Mesodermal cell (in vitro differentiated cells): Measurements from ENCODE around the gene ANAPC10.
A peak's percentile ranks its signal among the peaks of the same experiment; 100 is the strongest.

ENCODE experiments used
- H3K27ac ChIP-seq: 2 replicates; pipeline ENCODE4 v1.7.0; 2013; ENCODE audit warnings: mild to moderate bottlenecking, low read depth, low read length, moderate library complexity; ENCODE audit not compliant: severe bottlenecking
- H3K36me3 ChIP-seq: 2 replicates; pipeline ENCODE4 v1.7.1; 2013; ENCODE audit warnings: mild to moderate bottlenecking, low read length, moderate library complexity; ENCODE audit not compliant: control insufficient read depth, insufficient read depth
- H3K4me1 ChIP-seq: one replicate; pipeline ENCODE4 v1.7.1; 2013; ENCODE audit warnings: mild to moderate bottlenecking, low read length; ENCODE audit not compliant: insufficient read depth, control insufficient read depth, poor library complexity, severe bottlenecking
- H3K4me3 ChIP-seq: 2 replicates; pipeline ENCODE4 v1.7.0; 2013; ENCODE audit warnings: low read length, control low read depth, mild to moderate bottlenecking; ENCODE audit not compliant: insufficient read depth, poor library complexity, severe bottlenecking; ENCODE audit errors: extremely low read depth
- H3K9me3 ChIP-seq: 2 replicates; pipeline ENCODE4 v1.7.1; 2013; ENCODE audit warnings: mild to moderate bottlenecking, low read length, moderate library complexity; ENCODE audit not compliant: control insufficient read depth
- WGBS, 2 experiments: methylation state at CpG; one replicate each; pipeline ENCODE4 v1.1.5; 2013; ENCODE audit warnings: missing lambda C conversion rate in 2 of 2; ENCODE audit not compliant: insufficient coverage in 2 of 2; 5-methylcytosine and 5-hydroxymethylcytosine counted together

ANAPC10 gene

GRCh38 chr4:145075742-145076468 lies 22.1 kb downstream of the ANAPC10 start:
- 100% methylated on average over 1 of the region's 1 CpG for WGBS, 2 experiments
- Histone ChIP-seq H3K4me3 (no peak overlapping the region), H3K4me1 (no peaks in the 10 kb centered on the region), H3K36me3 (peaks cover 43% of the 10 kb centered on the region), H3K9me3 (no peaks in the 10 kb centered on the region), H3K27ac (no peak overlapping the region)

GRCh38 chr4:145071560-145071959 lies 26.4 kb downstream of the ANAPC10 start:
- no CpG with 5 or more reads among the region's 2 CpGs for WGBS, 2 experiments
- H3K4me3 ChIP-seq: no peak overlapping the region
- H3K27ac ChIP-seq: no peak overlapping the region
- peaks cover 17% of the 10 kb centered on the region for H3K4me1 ChIP-seq
- H3K36me3 ChIP-seq: peaks cover 7% of the 10 kb centered on the region
- no peaks in the 10 kb centered on the region for H3K9me3 ChIP-seq

DNA sequence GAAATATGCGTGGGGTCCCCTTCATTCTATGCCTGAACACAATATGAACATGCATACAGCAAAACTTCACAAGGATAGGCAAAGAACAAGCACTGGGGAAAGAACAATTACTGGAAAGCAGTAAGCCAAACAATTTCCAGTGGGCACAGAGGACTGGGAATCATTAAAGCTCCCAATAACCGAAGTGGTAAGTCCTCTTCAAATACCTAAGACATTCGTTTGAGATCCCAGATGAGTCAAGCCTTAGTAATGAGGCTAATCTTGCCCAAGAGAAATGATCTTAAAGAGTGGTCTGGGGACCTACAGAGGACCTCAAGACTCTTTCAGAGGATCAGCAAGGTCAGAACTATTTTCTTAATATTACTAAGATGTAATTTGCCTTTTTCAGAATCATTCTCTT lies 28.6 kb downstream of the ANAPC10 start:
- Histone ChIP-seq H3K4me1 (peaks cover 24% of the 10 kb centered on the region), H3K4me3 (no peak overlapping the region), H3K36me3 (no peaks in the 10 kb centered on the region), H3K27ac (peak overlapping the region; percentile 39), H3K9me3 (no peaks in the 10 kb centered on the region)
- WGBS, 2 experiments: 60 to 61% methylated on average over 1 to 3 of the region's 3 CpGs

GRCh38 chr4:145066063-145066501 lies 31.9 kb downstream of the ANAPC10 start:
- WGBS, 2 experiments: 0 to 17% methylated on average over 1 of the region's 2 CpGs
- peaks cover 8% of the 10 kb centered on the region for H3K36me3 ChIP-seq
- H3K4me1 ChIP-seq: peaks cover 24% of the 10 kb centered on the region
- H3K27ac ChIP-seq: peak overlapping the region; percentile 65
- no peaks in the 10 kb centered on the region for H3K9me3 ChIP-seq
- H3K4me3 ChIP-seq: no peak overlapping the region

DNA sequence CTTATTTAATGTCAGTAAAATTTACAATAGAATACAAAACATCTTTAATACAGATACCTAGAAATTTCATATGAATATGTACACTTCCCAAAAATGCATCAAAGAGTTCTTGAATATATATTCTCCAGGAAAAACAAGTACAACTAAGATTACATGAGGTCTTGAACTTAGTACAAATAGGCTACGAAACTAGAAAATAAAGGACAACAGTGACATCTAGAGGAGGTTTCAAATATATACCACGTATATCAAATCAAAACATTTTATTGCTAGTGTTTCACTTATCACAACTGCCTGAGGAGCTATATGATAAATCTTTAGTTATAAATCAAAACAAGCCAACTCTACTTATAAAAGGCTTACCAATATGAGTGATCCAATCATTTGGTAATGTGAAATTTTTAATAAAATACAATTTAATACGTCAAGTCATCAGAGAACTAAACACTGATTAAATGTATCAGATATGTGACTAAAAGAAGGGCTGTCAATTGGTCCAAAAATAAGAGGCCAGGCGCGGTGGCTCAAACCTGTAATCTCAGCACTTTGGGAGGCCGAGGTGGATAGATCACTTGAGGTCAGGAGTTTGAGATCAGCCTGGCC lies 36.6 kb downstream of the ANAPC10 start:
- Histone ChIP-seq H3K9me3 (no peaks in the 10 kb centered on the region), H3K27ac (no peak overlapping the region), H3K4me3 (no peak overlapping the region), H3K4me1 (peaks cover 5% of the 10 kb centered on the region), H3K36me3 (peaks cover 8% of the 10 kb centered on the region)
- 64 to 83% methylated on average over 2 of the region's 6 CpGs for WGBS, 2 experiments

- Histone ChIP-seq H3K36me3 (peaks cover 13% of the 10 kb centered on the region), H3K4me3 (no peak overlapping the region), H3K4me1 (no peaks in the 10 kb centered on the region), H3K9me3 (no peaks in the 10 kb centered on the region), H3K27ac (no peak overlapping the region)
Observed at GRCh38 chr4:145058256-145058655, 39.7 kb downstream of the ANAPC10 start.

- H3K36me3 ChIP-seq: peaks cover 5% of the 10 kb centered on the region
- no peak overlapping the region for H3K27ac ChIP-seq
- no peak overlapping the region for H3K4me3 ChIP-seq
- 100% methylated on average over 2 of the region's 6 CpGs for WGBS, 2 experiments
- no peaks in the 10 kb centered on the region for H3K4me1 ChIP-seq
- no peaks in the 10 kb centered on the region for H3K9me3 ChIP-seq
Observed at GRCh38 chr4:145056325-145057130, 41.5 kb downstream of the ANAPC10 start.

DNA sequence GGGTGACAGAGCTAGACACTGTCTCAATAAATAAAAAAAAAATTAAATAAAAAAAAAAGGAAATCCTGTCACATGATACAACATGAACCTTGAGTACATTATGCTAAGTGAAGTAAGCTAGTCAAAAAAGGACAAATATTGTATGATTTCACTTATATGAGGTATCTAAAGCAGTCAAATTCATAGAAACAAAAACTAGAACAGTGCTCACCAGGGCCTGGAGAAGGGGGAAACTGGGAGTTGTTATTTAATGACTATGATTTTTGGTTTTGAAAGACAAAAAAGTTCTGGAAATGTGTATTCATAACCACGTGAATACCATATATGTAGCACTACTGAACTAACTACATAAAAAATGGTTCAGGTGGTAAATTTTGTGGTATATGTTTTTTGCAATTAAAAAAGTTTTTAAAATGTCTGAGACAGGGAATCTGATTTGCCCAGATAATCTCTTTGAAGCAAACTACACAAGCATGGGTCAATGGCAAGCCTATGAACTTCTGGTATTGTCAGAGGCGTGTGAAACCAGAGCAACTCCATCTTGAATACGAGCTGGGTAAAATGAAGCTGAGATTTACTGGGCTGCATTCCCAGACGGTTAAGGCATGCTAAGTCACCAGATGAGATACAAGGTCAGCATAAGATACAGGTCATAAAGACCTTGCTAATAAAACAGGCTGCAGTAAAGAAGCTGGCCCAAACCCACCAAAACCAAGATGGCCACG lies 42.3 kb downstream of the ANAPC10 start:
- WGBS, 2 experiments: 95 to 100% methylated on average over 3 of the region's 5 CpGs
- no peak overlapping the region for H3K27ac ChIP-seq
- no peaks in the 10 kb centered on the region for H3K4me1 ChIP-seq
- H3K9me3 ChIP-seq: no peaks in the 10 kb centered on the region
- H3K36me3 ChIP-seq: peaks cover 10% of the 10 kb centered on the region
- H3K4me3 ChIP-seq: no peak overlapping the region

DNA sequence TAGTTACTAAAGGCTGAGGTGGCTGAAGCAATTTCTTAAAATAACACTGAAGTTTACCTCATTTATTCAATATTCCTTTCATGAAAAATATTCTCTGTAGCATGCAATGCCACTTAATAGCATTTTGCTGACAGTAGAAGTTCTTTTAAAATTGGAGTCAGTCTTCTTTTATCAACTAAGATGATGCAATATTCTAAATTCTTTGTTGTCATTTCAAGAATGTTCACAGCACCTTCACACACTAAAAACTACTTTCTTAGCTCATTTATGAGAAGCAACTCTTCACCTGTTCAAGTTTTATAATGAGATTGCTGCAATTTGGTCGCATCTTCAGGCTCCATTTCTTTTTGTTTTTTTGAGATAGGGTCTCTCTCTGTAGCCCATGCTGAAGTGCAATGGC lies 48.8 kb downstream of the ANAPC10 start:
- no peaks in the 10 kb centered on the region for H3K9me3 ChIP-seq
- peaks cover 13% of the 10 kb centered on the region for H3K4me1 ChIP-seq
- peaks cover 19% of the 10 kb centered on the region for H3K36me3 ChIP-seq
- no peak overlapping the region for H3K4me3 ChIP-seq
- no peak overlapping the region for H3K27ac ChIP-seq
- WGBS, 2 experiments: 71 to 89% methylated on average over 1 of the region's 1 CpG

DNA sequence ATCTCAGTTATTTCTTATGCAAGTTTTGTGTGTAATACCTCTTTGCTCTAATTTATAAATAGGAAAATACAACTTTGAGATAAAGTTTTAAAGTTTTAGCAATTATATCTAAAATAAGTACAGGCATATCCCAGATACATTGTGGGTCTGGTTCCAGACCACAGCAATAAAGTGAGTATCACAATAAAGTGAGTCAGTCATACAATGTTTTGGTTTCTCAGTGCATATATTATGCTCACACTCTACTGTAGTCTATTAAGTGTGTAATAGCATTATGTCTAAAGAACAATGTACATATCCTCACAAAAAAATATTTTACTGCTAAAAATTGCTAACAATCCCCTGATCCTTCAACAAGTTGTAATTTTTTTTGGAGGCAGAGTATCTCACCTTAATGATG lies 49.2 kb downstream of the ANAPC10 start:
- Histone ChIP-seq H3K4me1 (peaks cover 16% of the 10 kb centered on the region), H3K9me3 (no peaks in the 10 kb centered on the region), H3K36me3 (peaks cover 19% of the 10 kb centered on the region), H3K4me3 (no peak overlapping the region), H3K27ac (no peak overlapping the region)
